Measurements from ENCODE around the gene KRT9.

DNA sequence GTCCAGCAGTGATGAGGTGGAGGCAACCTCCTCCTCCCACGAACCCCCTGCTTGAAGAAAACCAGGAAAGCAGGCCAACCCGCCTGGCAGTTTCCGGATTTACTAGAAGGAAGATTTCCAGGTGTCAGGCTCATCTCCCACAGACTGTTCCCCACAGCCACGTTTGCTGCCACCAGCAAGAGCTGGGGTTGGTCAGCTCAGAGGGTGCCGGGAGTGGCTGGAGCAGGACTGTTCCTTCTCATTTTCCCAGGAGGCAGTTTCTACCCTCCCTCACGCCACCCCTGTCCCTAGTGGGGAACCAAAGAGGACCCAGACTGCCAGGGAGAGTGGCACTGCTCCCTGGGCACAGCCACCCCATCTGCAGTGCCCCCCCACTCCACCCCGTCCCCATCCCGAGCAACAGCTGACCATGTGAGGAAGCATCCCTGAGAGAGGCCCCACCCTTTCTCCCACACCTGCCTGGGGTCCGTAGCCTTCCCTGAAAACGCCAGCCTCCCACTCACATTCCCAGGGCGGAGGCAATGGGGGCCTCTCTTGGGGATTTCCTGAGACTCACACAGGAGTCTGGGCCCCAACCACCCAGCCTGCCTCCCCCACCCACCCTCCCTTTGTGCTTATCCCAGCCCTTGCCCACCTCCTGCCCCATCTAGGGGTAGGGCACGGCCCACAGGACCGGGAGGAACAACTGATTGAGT is 46.6 kb upstream of the KRT9 start:
- TF ChIP-seq, protein P1, sequence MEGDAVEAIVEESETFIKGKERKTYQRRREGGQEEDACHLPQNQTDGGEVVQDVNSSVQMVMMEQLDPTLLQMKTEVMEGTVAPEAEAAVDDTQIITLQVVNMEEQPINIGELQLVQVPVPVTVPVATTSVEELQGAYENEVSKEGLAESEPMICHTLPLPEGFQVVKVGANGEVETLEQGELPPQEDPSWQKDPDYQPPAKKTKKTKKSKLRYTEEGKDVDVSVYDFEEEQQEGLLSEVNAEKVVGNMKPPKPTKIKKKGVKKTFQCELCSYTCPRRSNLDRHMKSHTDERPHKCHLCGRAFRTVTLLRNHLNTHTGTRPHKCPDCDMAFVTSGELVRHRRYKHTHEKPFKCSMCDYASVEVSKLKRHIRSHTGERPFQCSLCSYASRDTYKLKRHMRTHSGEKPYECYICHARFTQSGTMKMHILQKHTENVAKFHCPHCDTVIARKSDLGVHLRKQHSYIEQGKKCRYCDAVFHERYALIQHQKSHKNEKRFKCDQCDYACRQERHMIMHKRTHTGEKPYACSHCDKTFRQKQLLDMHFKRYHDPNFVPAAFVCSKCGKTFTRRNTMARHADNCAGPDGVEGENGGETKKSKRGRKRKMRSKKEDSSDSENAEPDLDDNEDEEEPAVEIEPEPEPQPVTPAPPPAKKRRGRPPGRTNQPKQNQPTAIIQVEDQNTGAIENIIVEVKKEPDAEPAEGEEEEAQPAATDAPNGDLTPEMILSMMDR (IDR thresholded peaks at IDR 0.05), result no peak
- no peak for TF ChIP-seq POLR2A (IDR thresholded peaks at IDR 0.05)

Measured in uterus (tissue), 2 donors.